Neutrophil (primary cell): ENCODE results near the gene ARHGAP30.

Source experiments
- H3K27ac ChIP-seq: fragments of 200-600 bp; sonication (generic); 2 replicates; pipeline ENCODE4 v1.5.1; 2016; ENCODE audit warnings: mild to moderate bottlenecking, moderate library complexity
- H3K27me3 ChIP-seq: fragments of 200-600 bp; sonication (generic); 2 replicates; pipeline ENCODE4 v1.6.0; 2016; ENCODE audit warnings: mild to moderate bottlenecking
- H3K36me3 ChIP-seq: fragments of 200-600 bp; sonication (generic); 2 replicates; pipeline ENCODE4 v1.5.1; 2017
- H3K4me1 ChIP-seq, 2 experiments: fragments of 200-600 bp in 1 of 2; sonication (generic) in 1 of 2; 1 replicate in 1 of 2; 2 replicates in 1 of 2; pipeline versions ENCODE4 v1.5.1 to v1.6.1; 2013 to 2016; ENCODE audit warnings: low read depth in 1 of 2, low read length in 1 of 2, mild to moderate bottlenecking in 1 of 2, moderate library complexity in 1 of 2; ENCODE audit not compliant: control insufficient read depth in 1 of 2, insufficient read depth in 1 of 2
- H3K4me3 ChIP-seq, 2 experiments: fragments of 200-600 bp in 1 of 2; sonication (generic) in 1 of 2; 1 replicate in 1 of 2; 2 replicates in 1 of 2; pipeline ENCODE4 v1.5.1; 2013 to 2016; ENCODE audit warnings: low read depth in 1 of 2, low read length in 1 of 2, mild to moderate bottlenecking in 1 of 2, moderate library complexity in 1 of 2
- H3K9me3 ChIP-seq: fragments of 200-600 bp; sonication (generic); 2 replicates; pipeline ENCODE4 v1.5.1; 2016
- TF ChIP-seq, protein P1 (sequence below): fragments of 200-600 bp; sonication (generic); IDR thresholded peaks from 2 replicates; pipeline ENCODE4 v1.5.1; 2016; ENCODE audit warnings: antibody characterized with exemption

ARHGAP30 gene

DNA sequence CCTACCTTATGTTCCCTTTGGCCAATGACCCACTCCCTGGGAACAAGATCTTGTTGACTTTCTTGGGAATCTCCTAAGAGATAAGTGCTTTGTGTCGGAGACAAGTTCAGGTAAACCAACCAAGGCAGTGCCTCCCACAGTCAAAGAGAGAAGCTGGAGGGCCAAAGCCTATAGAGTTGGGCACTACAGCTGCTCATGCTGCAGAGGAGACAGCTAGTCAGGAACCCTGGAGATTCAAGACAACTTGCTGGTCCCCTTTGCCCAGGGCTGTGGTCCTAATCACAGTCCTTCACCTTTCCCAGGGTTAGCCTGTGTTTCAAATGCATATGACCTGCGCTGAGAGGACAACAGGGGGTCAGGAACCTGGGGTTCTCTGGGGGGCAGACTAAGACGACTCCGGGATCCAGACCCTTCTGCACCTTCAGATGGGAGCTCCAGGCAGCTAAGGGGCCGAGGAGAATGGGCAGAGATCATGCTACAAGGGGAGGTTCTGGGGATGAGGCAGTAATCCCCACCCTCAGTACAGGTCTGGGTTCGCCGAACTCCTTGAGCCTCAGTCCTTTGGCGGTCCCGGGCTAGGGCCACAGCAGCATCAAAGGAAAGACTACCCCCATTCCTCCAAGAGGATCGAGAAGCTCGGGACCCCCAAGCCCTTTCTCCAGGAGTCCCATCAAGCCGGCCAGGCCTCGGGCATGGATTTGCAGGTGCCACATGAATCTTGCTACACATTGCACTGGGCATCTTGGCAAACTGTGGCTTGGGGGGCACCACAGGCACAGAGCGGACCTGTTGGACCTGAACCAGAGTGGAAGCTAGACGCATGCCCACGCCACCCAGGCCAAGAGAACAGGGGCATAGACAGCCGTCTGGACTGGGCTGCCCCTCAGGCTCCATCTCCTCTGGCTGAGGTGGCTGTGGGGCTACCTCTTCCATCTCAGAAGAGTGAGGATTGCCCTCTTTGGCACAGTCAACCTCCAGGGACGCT lies 22.0 kb downstream of the ARHGAP30 start:
- peaks cover 24 to 31% of the 10 kb centered on the region in 2 experiments for H3K4me1 ChIP-seq
- TF ChIP-seq, protein P1, sequence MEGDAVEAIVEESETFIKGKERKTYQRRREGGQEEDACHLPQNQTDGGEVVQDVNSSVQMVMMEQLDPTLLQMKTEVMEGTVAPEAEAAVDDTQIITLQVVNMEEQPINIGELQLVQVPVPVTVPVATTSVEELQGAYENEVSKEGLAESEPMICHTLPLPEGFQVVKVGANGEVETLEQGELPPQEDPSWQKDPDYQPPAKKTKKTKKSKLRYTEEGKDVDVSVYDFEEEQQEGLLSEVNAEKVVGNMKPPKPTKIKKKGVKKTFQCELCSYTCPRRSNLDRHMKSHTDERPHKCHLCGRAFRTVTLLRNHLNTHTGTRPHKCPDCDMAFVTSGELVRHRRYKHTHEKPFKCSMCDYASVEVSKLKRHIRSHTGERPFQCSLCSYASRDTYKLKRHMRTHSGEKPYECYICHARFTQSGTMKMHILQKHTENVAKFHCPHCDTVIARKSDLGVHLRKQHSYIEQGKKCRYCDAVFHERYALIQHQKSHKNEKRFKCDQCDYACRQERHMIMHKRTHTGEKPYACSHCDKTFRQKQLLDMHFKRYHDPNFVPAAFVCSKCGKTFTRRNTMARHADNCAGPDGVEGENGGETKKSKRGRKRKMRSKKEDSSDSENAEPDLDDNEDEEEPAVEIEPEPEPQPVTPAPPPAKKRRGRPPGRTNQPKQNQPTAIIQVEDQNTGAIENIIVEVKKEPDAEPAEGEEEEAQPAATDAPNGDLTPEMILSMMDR = no peak
- H3K27me3 ChIP-seq = no peaks in the 10 kb centered on the region
- no peak overlapping the region for H3K4me3 ChIP-seq
- H3K9me3 ChIP-seq = no peaks in the 10 kb centered on the region
- H3K27ac ChIP-seq = peak overlapping the region; percentile 98
- H3K36me3 ChIP-seq = peaks cover 68% of the 10 kb centered on the region

DNA sequence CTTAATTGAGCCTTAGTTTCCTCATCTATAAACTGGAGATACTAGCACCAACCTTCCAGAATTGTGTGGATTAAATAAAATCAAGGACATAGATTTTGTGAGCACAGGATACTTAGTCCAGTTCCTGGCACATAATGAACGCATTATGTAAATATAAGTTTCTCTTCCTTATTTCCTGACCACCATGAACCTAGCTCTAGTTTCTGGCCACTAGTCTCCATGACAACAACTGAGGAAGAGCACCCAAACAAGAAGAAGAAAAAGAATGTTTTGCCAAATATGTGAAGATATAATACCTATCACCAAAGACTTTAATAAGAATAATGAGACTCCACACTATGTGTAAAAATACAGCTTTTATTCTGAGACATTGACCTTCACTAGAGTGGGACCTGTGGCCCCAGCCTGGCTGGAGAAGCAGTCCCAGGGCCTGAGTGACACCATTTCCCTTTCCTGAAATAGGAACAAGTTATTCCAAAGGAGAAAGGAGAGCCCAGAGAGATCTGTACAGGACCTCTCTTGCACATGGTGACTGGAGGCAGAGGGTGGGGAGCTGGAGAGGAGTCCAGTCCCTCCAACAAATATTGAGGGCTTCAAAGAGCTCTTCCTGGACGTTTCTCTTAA lies 23.0 kb downstream of the ARHGAP30 start:
- no peaks in the 10 kb centered on the region for H3K27me3 ChIP-seq
- no peaks in the 10 kb centered on the region for H3K9me3 ChIP-seq
- peaks cover 24 to 31% of the 10 kb centered on the region in 2 experiments for H3K4me1 ChIP-seq
- H3K27ac ChIP-seq = peak overlapping the region; percentile 98
- H3K36me3 ChIP-seq = peaks cover 68% of the 10 kb centered on the region
- peak overlapping the region; percentile 99 for H3K4me3 ChIP-seq
- TF ChIP-seq, protein P1 = no peak

DNA sequence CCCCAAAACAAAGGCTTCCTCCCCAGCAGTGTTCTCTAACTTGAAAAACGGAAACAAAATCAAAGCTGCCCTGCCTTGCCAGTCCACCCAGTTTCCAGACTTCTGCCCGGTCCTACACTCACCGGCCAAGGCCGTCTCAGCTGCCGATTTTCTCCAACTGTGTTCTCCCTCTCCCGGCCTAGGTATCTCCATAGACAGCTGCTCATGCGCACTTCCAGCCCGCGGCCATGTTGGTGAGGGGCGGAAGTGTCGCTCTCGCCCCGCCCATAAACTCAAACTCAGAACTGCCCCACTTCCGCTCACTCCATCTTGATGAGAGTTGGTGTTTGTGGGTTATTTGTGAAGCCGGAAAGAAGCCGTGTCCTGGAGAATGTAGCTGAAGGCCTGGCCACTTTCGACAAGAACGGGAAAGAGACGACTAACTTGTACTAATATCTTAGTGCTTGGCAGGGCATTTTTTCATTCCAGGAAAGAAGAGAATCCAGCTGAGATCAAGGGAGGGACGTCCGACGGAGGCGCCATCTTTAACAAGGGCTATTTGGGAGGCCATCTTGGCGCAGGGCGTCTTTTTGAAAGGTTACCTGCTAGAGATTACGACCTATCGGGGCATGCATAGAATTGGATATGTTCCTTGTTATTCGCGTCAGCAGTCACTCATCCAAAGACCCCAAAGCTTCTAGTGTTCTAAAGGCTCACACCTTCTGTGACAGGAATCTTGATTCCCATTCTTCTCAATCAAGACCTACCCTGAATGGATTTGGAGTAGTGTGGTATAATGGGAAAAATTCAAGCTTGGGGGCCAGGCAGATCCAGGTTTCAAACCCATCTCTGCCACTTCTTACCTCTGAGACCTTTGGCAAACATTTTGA lies 23.7 kb downstream of the ARHGAP30 start, which contains the start of gene USF1:
Gene USF1 (minus strand): TSS at position 242 of the 869 bp plus-strand sequence. CDS start 2,702 bp downstream, outside the sequence.
- peaks cover 68% of the 10 kb centered on the region for H3K36me3 ChIP-seq
- TF ChIP-seq, protein P1 = no peak
- peaks cover 28 to 31% of the 10 kb centered on the region in 2 experiments for H3K4me1 ChIP-seq
- no peaks in the 10 kb centered on the region for H3K9me3 ChIP-seq
- peak within 1 kb of the TSS; percentile 99 for H3K4me3 ChIP-seq
- H3K27me3 ChIP-seq = no peaks in the 10 kb centered on the region
- peak within 1 kb of the TSS; percentile 98 for H3K27ac ChIP-seq

DNA sequence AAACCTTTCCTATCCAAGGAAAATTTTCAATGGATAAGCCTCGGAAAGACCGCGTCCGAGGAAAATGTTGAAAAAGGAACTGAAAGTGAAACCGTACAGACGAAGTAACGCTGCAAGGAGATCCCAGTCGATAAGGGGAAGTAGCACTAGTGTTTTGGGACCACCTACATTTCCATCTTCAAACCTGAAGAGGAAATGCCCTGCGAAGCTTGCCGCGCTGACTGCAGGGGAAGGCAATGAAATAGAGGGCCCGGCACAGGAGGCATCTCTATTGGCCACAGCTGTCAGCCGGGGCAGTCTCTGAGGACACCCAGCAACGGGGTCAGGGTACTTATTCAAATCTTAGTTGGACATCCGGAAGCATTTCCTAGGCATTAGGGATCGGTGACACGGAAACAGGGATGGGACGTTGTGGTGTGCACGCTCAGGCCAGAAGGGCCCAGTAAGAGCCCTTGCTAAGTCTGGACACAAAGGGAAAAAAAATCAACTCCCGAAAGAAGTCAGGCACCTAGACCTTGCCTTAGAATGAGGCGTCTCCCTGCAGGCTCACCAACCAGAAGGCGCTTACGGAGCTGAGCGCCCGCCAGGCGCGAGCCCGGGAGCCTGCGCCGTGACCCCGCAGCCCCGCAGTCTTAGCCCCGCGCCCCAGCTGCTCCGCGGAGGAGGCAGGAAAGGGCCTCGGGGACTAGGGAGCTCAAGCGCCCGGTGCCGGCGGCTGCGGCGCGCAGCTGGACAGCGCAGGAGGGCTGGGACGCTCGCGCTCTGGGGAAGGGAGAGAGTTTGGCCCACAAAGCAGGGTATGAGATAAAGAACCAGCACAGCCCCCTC lies 24.6 kb downstream of the ARHGAP30 start:
- H3K27ac ChIP-seq = peak overlapping the region; percentile 98
- no peaks in the 10 kb centered on the region for H3K9me3 ChIP-seq
- peak overlapping the region; percentile 99 for H3K4me3 ChIP-seq
- H3K4me1 ChIP-seq = peaks cover 28 to 31% of the 10 kb centered on the region in 2 experiments
- H3K36me3 ChIP-seq = peaks cover 68% of the 10 kb centered on the region
- TF ChIP-seq, protein P1 = no peak
- H3K27me3 ChIP-seq = no peaks in the 10 kb centered on the region
